Measurements from ENCODE around the gene WSCD1.

WSCD1 gene

GRCh38 chr17:6108382-6108781 is 38.2 kb downstream of the WSCD1 start:
- no peak for DNase-seq

- no peak for DNase-seq
Observed at GRCh38 chr17:6108987-6109386, 38.8 kb downstream of the WSCD1 start.

DNA sequence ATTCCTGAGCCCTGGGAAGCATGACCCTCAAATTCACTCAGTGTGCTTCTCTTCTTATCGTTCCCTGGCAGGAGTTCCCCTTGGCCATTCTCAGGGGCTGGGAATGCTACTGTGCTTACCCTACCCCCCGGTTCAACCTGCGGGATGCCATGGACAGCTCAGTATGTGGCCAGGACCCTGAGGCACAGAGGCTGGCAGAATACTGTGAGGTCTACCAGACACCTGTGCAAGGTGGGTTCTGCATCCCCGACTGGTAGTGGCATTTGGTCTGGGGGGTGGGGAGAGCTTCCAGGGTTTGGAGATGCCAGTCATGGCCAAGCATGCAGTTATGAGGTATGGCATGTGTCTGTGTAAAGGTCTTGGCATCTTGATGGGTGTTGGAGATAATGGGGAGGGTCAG is 39.4 kb downstream of the WSCD1 start:
- DNase-seq, result no peak

DNA sequence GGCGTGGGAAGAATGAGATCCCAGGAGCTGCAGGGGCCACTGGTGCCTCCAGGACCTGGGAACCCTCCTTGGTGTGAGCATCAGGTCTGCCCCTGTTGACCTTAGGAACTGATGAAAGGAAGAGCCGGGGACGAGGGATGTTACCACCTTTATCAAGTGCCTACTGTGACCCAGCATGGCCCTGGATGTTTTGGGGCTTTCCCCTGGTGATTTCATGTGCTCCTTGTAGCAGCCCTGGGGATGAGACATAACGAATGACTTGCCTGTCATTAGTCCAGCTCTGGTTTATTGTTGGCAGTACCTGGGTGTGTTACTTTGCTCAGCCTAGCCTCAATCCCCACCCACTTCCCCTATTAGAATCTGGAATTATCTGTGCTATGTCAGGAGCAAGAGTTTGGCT is 39.9 kb downstream of the WSCD1 start:
- no peak for DNase-seq

- DNase-seq, result no peak
Observed at GRCh38 chr17:6110592-6110991, 40.4 kb downstream of the WSCD1 start.

DNA sequence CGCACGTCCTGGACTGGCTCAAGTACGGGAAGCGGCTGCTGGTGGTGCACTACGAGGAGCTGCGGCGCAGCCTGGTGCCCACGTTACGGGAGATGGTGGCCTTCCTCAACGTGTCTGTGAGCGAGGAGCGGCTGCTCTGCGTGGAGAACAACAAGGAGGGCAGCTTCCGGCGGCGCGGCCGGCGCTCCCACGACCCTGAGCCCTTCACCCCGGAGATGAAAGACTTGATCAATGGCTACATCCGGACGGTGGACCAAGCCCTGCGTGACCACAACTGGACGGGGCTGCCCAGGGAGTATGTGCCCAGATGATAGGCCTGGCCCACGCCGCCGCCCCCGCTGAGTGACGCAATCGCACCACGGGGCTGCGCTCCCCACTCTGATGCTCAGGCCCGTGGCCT is 50.2 kb downstream of the WSCD1 start:
- no peak for DNase-seq

- no peak for DNase-seq
Observed at GRCh38 chr17:6124856-6125255, 54.7 kb downstream of the WSCD1 start.

GRCh38 chr17:6126768-6127167 is 56.6 kb downstream of the WSCD1 start:
- no peak for DNase-seq

DNA sequence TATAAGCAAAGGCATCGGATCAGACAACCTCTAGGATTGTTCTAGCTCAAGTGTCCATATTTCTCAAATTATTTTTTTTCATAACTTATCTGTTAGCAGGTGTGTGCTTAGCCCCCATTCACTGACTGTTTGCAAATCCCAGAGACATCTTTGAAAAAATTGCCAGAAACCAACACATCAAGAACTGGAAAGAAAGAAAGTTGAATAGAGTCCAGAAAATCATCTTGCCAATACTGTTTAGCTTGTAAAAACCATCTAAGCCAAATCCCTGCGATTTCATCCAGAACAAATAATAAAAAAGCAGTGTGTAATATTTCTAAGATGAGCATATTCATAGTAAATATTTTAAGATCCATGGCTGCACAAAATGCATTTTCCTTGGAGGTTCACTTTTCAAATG is 64.5 kb downstream of the WSCD1 start:
- no peak for DNase-seq

DNA sequence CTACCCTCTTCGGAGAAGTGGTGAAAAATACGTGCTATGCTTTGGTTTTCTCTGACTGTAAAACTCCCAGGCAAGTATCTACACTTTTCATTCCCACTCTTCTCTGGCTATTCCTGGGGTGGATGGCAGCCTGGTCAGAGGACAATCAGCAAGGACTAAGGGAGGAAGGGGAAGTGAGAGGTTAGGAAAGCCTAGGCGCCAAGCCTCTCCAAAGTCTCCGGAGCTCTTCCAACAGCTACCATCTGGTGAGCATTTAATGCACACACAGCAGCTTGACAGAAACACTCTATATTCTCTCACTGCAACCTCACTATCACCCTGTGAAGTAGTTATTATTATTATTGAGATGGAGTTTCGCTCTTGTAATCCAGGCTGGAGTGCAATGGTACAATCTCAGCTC is 65.1 kb downstream of the WSCD1 start:
- no peak for DNase-seq

DNA sequence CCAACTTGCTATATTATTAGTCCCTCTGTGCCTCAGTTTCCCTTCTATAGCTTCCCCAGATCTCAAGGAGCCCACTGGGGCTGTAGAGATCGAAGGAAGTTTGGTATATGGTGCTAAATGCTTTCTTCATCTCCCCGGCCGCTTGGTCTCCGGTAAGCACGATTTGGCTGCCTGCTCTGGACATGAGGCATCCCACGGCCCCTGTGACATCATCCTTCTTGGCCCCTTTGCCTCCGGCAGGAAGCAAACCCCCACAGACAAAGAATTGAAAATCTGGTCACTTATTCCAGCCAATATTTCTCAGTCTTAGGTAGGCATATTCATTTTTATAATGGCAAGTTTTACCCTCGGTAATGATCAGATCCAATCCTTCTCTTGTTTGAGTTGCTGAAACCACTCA is 65.8 kb downstream of the WSCD1 start:
- no peak for DNase-seq

DNA sequence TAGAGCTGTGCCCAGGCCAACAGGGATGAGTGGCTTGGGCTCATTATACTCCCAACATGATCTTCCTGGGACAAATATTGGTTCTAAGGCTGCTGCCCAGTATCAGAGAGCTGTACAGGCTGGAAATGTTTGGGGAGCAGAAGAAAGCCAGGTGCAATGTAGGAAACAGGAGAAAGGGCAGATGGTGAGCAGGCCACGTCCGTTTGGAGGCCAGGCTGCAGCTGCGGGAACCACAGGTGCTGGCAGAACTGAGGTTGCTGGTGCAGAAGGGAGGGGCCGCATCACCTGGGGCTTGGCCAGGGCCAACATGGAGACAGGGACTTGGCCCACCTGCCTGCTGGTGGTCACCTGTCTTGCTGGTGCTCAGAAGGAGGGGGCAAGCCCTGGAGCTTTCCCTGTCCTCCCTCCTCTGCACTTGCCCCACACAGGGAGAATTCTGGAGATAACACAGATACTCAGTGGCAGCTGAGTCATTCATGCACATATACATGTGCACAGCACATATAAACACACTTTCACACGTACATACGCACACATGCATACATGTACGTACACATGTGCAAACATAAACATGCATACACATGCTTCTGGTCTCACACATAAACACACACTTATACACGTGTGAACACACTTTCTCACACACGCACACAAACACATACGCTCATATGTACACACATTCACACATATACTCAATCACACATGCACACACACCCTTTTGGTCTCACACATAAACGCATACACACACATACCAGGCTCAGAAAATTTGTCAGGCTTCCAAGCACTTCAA is 67.7 kb downstream of the WSCD1 start:
- no peak for DNase-seq

DNA sequence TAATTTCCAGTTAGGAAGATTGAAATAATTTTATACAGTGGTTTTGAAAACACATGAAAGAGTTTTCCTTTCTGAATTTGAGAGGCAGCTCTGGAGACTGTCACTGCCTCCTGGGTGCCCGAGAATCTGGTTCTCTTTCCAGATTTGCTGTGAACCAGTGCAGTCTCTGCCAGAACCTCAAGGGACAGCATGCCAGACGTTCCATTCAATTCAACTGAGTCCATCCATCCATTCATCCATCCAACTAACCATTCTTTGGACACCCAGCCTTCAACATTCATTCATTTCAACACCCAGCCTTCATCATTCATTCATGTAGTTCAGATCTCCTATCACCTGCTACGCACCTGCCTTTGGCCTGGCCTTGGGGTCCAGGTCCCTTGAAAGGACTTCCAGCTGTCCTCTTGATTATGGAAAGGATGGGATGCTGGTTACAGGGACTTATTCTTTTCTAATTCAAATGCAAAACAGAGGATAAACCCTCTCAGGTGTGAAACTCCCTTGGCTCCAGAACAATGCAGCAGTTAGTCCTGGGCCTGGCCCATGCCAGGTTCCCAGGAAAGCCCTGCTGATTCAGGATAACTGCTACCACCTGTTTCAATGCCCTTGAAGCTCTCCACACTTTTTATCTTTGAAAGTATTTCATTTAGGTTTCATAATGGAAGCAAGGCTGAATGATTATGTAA is 68.7 kb downstream of the WSCD1 start:
- DNase-seq, result no peak

DNA sequence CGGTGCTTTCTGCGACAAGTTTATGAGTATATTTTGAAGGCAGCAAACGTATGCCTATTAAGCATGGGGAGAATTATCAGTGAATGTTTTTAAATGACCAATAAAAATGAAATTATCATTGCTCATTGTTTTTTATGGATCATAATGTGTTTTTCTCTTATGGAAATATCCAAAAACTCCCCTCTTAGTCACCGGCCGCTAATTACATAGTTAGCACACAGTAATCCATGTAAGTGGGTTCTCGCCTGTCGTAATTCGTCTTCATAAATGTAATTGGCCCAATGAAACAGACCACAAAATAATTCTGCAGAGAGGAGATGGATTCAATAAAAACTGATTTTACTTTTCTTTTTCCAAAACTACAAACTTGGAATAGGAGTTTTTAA is 69.3 kb downstream of the WSCD1 start:
- DNase-seq, result no peak

DNA sequence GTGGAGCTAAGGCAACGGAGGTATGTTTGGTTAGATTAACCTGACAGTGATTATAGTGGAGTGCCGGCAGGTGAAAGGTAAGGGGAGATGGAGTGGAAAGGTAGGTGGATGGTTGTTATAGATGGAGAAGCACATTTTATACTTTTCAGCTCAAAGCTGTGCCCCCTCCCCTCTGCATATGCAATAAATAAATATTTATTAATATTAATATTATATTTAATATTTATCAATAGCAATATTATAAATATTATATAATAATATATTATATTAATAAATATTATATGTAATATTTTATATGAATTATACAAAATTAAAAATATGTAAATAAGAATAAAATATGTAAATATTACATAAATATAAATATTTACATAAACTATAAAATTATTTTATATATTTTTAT is 70.0 kb downstream of the WSCD1 start:
- no peak for DNase-seq

GRCh38 chr17:6140728-6141330 is 70.7 kb downstream of the WSCD1 start:
- no peak for DNase-seq

- no peak for DNase-seq
Observed at GRCh38 chr17:6142701-6143100, 72.5 kb downstream of the WSCD1 start.

- DNase-seq, result no peak
Observed at GRCh38 chr17:6145946-6146345, 75.8 kb downstream of the WSCD1 start.

- no peak for DNase-seq
Observed at GRCh38 chr17:6147042-6147441, 76.9 kb downstream of the WSCD1 start.

DNA sequence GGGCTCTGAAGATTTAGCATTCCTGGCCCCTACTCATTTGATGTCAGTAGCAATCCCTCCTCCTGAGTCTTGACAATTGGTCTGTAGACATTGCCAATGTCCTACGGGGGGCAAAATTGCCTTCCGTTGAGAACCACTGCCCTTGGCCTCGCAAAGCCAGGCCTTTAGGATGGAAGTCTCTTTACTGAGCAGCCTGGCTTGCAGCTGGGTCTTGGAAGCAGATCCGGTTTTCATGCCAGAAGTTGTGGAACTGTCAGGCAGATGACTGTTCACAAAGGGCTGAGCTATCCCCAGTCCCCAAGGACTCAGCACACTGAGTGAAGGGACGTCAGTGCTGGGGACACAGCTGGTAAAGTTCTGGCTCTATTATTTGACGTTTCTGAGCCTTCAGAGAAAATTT is 83.2 kb downstream of the WSCD1 start:
- DNase-seq, result no peak

DNA sequence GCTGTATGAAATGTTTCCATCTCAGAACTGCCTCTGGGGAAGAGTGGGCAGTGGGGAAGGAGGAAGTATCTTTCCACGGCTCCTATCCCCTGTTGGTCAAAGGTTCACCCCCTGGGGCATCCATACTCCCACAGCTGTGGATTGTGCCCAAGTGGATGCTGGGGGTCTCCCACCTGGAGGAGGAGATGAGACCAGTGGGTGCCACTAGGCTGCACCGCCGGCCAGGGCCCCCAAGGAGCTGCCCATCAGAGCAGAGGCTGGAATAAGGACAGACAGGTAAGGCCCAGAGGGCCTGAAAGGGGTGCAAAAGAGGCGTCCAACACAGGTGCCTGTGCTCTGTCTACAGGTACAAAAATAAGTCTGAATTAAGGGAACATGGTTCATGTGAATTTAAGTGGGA is 87.5 kb downstream of the WSCD1 start:
- no peak for DNase-seq

- no peak for DNase-seq
Observed at GRCh38 chr17:6159541-6160231, 89.5 kb downstream of the WSCD1 start.

- DNase-seq, result peak; percentile 11
Observed at GRCh38 chr17:6160232-6160555, 90.0 kb downstream of the WSCD1 start.

All from right kidney (tissue), 1 donor.